Activated naive CD8-positive, alpha-beta T cell treated with anti-CD3 and anti-CD28 coated beads, Interleukin-2, amount 10 ng/mL, durations not matched to agents 7 days and 5 days (primary cell): Measurements from ENCODE around the gene TAF3. TPM values are rescaled to one million over a fixed set of nuclear protein-coding genes. Genes with fewer than 3 reads are reported as not detected.

Source experiments
- ATAC-seq: fragments of 150-1000 bp; cut with Tn5 transposase; one replicate; pipeline ENCODE4 v1.10.0; 2021; ENCODE audit warnings: low read depth, moderate library complexity
- POLR2A ChIA-PET: fragments of 350-600 bp; sonication (Branson Sonifier 250); formaldehyde crosslinking; loops from one replicate; lab custom pipeline; 2021; ENCODE audit warnings: antibody characterized with exemption; lab: Charles Lee
- DNase-seq: peaks from one replicate; pipeline ENCODE4 v3.0.0; 2021
- H3K27ac Mint-ChIP-seq: one replicate; pipeline ENCODE4 v1.8.0; 2022; ENCODE audit warnings: mild to moderate bottlenecking, mixed read lengths
- H3K27me3 Mint-ChIP-seq: one replicate; pipeline ENCODE4 v1.8.0; 2022; ENCODE audit warnings: mild to moderate bottlenecking, moderate library complexity, mixed read lengths
- H3K36me3 Mint-ChIP-seq: one replicate; pipeline ENCODE4 v1.8.0; 2021; ENCODE audit warnings: mild to moderate bottlenecking, mixed read lengths
- H3K4me1 Mint-ChIP-seq: one replicate; pipeline ENCODE4 v1.8.0; 2021; ENCODE audit warnings: mixed read lengths
- H3K4me3 Mint-ChIP-seq: one replicate; pipeline ENCODE4 v1.8.0; 2022; ENCODE audit warnings: mild to moderate bottlenecking, moderate library complexity, mixed read lengths
- H3K9me3 Mint-ChIP-seq: one replicate; pipeline ENCODE4 v1.8.0; 2021; ENCODE audit warnings: mixed read lengths
- total RNA-seq, 2 experiments: library from RNA; stranded (reverse); gene quantifications; one replicate each; pipeline ENCODE4 v1.2.3, GENCODE V29; 2021

TAF3 gene
- total RNA-seq, 2 experiments from 2014 or later, result 16.2 to 16.8 TPM

GRCh38 chr10:7984896-7985295, 166.6 kb downstream of the TAF3 start:
- H3K4me3 Mint-ChIP-seq, result no peak overlapping the region
- POLR2A ChIA-PET, result no interaction called here
- no peak overlapping the region for H3K27ac Mint-ChIP-seq
- no peak for ATAC-seq
- no peaks in the 10 kb centered on the region for H3K27me3 Mint-ChIP-seq
- no peak for DNase-seq
- peaks cover 3% of the 10 kb centered on the region for H3K4me1 Mint-ChIP-seq
- H3K36me3 Mint-ChIP-seq, result peaks cover 15% of the 10 kb centered on the region
- H3K9me3 Mint-ChIP-seq, result no peaks in the 10 kb centered on the region

- Mint-ChIP-seq H3K27me3 (no peaks in the 10 kb centered on the region), H3K27ac (no peak overlapping the region), H3K4me3 (no peak overlapping the region), H3K9me3 (no peaks in the 10 kb centered on the region), H3K4me1 (peaks cover 3% of the 10 kb centered on the region), H3K36me3 (peaks cover 12% of the 10 kb centered on the region)
- POLR2A ChIA-PET, result no interaction called here
- DNase-seq (no peak), ATAC-seq (no peak)
Observed at GRCh38 chr10:7986851-7987250, 168.5 kb downstream of the TAF3 start.

- H3K27me3 Mint-ChIP-seq, result no peaks in the 10 kb centered on the region
- ATAC-seq (no peak), DNase-seq (no peak)
- H3K9me3 Mint-ChIP-seq, result peaks cover under 1% of the 10 kb centered on the region
- POLR2A ChIA-PET, result no interaction called here
- H3K27ac Mint-ChIP-seq, result no peak overlapping the region
- peaks cover 15% of the 10 kb centered on the region for H3K36me3 Mint-ChIP-seq
- peaks cover 4% of the 10 kb centered on the region for H3K4me1 Mint-ChIP-seq
- no peak overlapping the region for H3K4me3 Mint-ChIP-seq
Observed at GRCh38 chr10:7988989-7989388, 170.7 kb downstream of the TAF3 start.

- no peaks in the 10 kb centered on the region for H3K27me3 Mint-ChIP-seq
- ATAC-seq (no peak), DNase-seq (no peak)
- H3K27ac Mint-ChIP-seq, result no peak overlapping the region
- H3K4me3 Mint-ChIP-seq, result no peak overlapping the region
- POLR2A ChIA-PET, result no interaction called here
- H3K36me3 Mint-ChIP-seq, result peaks cover 12% of the 10 kb centered on the region
- peaks cover 2% of the 10 kb centered on the region for H3K9me3 Mint-ChIP-seq
- peaks cover 1% of the 10 kb centered on the region for H3K4me1 Mint-ChIP-seq
Observed at GRCh38 chr10:7998831-7999230, 180.5 kb downstream of the TAF3 start.

GRCh38 chr10:8004469-8005000, 186.2 kb downstream of the TAF3 start:
- POLR2A ChIA-PET, result interaction anchor here (0.6 kb wide), 1 partner anchor 1422 kb away, joined by 4 read pairs; no protein-coding TSS in a partner anchor
- Mint-ChIP-seq H3K4me3 (no peak overlapping the region), H3K4me1 (no peaks in the 10 kb centered on the region), H3K9me3 (peaks cover 8% of the 10 kb centered on the region), H3K27ac (no peak overlapping the region), H3K36me3 (peaks cover 22% of the 10 kb centered on the region), H3K27me3 (no peaks in the 10 kb centered on the region)
- no peak for DNase-seq
- no peak for ATAC-seq

- Mint-ChIP-seq H3K9me3 (peaks cover 8% of the 10 kb centered on the region), H3K36me3 (peaks cover 22% of the 10 kb centered on the region), H3K27me3 (no peaks in the 10 kb centered on the region), H3K27ac (no peak overlapping the region), H3K4me1 (no peaks in the 10 kb centered on the region), H3K4me3 (no peak overlapping the region)
- POLR2A ChIA-PET, result no interaction called here
- no peak for DNase-seq
- ATAC-seq, result no peak
Observed at GRCh38 chr10:8006274-8006999, 188.1 kb downstream of the TAF3 start.

GRCh38 chr10:8009031-8009430, 190.7 kb downstream of the TAF3 start:
- no peaks in the 10 kb centered on the region for H3K4me1 Mint-ChIP-seq
- ATAC-seq, result no peak
- H3K4me3 Mint-ChIP-seq, result no peak overlapping the region
- no peak for DNase-seq
- no peaks in the 10 kb centered on the region for H3K27me3 Mint-ChIP-seq
- POLR2A ChIA-PET, result no interaction called here
- peaks cover 21% of the 10 kb centered on the region for H3K36me3 Mint-ChIP-seq
- H3K9me3 Mint-ChIP-seq, result peaks cover 8% of the 10 kb centered on the region
- H3K27ac Mint-ChIP-seq, result no peak overlapping the region

GRCh38 chr10:8013006-8013405, 194.7 kb downstream of the TAF3 start:
- H3K27me3 Mint-ChIP-seq, result no peaks in the 10 kb centered on the region
- H3K4me1 Mint-ChIP-seq, result no peaks in the 10 kb centered on the region
- DNase-seq (no peak), ATAC-seq (no peak)
- peaks cover 9% of the 10 kb centered on the region for H3K36me3 Mint-ChIP-seq
- no peak overlapping the region for H3K4me3 Mint-ChIP-seq
- no peaks in the 10 kb centered on the region for H3K9me3 Mint-ChIP-seq
- H3K27ac Mint-ChIP-seq, result no peak overlapping the region
- POLR2A ChIA-PET, result no interaction called here

- POLR2A ChIA-PET, result no interaction called here
- Mint-ChIP-seq H3K36me3 (peaks cover 9% of the 10 kb centered on the region), H3K27ac (no peak overlapping the region), H3K4me3 (no peak overlapping the region), H3K9me3 (no peaks in the 10 kb centered on the region), H3K4me1 (no peaks in the 10 kb centered on the region), H3K27me3 (no peaks in the 10 kb centered on the region)
- ATAC-seq (no peak), DNase-seq (no peak)
Observed at GRCh38 chr10:8013619-8014018, 195.3 kb downstream of the TAF3 start.

GRCh38 chr10:8014649-8015048, 196.3 kb downstream of the TAF3 start:
- DNase-seq, result no peak
- H3K4me3 Mint-ChIP-seq, result no peak overlapping the region
- H3K9me3 Mint-ChIP-seq, result no peaks in the 10 kb centered on the region
- no peak overlapping the region for H3K27ac Mint-ChIP-seq
- no peaks in the 10 kb centered on the region for H3K27me3 Mint-ChIP-seq
- peaks cover 9% of the 10 kb centered on the region for H3K36me3 Mint-ChIP-seq
- POLR2A ChIA-PET, result no interaction called here
- no peaks in the 10 kb centered on the region for H3K4me1 Mint-ChIP-seq
- ATAC-seq, result no peak

GRCh38 chr10:8017277-8017676, 199.0 kb downstream of the TAF3 start:
- no peak overlapping the region for H3K27ac Mint-ChIP-seq
- POLR2A ChIA-PET, result no interaction called here

GRCh38 chr10:8023321-8023720, 205.0 kb downstream of the TAF3 start:
- DNase-seq (no peak), ATAC-seq (no peak)
- Mint-ChIP-seq H3K27ac (no peak overlapping the region), H3K36me3 (no peaks in the 10 kb centered on the region), H3K9me3 (no peaks in the 10 kb centered on the region), H3K4me3 (no peak overlapping the region), H3K4me1 (peaks cover 7% of the 10 kb centered on the region), H3K27me3 (peaks cover 16% of the 10 kb centered on the region)
- POLR2A ChIA-PET, result no interaction called here

More at GRCh38 chr10:8017277-8017676, 199.0 kb downstream of the TAF3 start:
- Mint-ChIP-seq H3K4me3 (no peak overlapping the region), H3K36me3 (peaks cover 7% of the 10 kb centered on the region), H3K4me1 (no peaks in the 10 kb centered on the region), H3K9me3 (no peaks in the 10 kb centered on the region), H3K27me3 (peaks cover 2% of the 10 kb centered on the region)
- DNase-seq (no peak), ATAC-seq (no peak)

GRCh38 chr10:8023851-8024250, 205.5 kb downstream of the TAF3 start:
- ATAC-seq (no peak), DNase-seq (no peak)
- Mint-ChIP-seq H3K27ac (no peak overlapping the region), H3K9me3 (no peaks in the 10 kb centered on the region), H3K27me3 (peaks cover 20% of the 10 kb centered on the region), H3K4me1 (peaks cover 7% of the 10 kb centered on the region), H3K36me3 (no peaks in the 10 kb centered on the region), H3K4me3 (no peak overlapping the region)
- POLR2A ChIA-PET, result no interaction called here
